ENCODE measurements around the gene EDC4.

The EDC4 gene

DNA sequence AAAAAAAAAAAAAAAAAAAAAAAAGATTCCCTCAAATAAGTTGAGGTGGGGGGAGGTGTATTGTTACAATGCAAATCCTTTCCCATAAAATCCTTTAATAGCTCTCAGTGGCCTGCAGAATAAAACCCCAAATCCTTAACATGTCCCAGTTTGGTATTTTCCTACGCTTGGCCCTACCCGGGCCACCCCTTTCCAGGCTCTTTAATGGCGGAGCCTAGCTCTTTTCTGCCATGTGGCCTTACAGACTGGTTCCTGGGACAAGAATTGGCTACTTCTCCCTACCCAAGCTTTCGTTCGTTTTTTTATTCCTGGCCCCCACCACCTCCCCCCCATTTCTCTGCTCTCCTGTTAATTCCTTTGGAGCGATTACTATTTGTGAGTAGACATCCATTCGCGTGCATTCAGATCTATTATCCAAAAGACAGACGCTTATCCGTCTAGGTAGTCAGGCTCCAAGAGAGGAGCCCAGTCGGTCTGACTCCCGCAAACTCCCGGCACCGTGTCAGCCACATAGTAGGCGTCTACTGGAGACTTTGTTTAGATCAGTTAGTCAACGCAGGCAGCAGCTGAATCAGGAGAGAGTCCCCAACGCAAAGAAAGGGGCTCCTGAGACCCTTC, 31.5 kb upstream of the EDC4 start (continued):
- TF ChIP-seq, protein P1, sequence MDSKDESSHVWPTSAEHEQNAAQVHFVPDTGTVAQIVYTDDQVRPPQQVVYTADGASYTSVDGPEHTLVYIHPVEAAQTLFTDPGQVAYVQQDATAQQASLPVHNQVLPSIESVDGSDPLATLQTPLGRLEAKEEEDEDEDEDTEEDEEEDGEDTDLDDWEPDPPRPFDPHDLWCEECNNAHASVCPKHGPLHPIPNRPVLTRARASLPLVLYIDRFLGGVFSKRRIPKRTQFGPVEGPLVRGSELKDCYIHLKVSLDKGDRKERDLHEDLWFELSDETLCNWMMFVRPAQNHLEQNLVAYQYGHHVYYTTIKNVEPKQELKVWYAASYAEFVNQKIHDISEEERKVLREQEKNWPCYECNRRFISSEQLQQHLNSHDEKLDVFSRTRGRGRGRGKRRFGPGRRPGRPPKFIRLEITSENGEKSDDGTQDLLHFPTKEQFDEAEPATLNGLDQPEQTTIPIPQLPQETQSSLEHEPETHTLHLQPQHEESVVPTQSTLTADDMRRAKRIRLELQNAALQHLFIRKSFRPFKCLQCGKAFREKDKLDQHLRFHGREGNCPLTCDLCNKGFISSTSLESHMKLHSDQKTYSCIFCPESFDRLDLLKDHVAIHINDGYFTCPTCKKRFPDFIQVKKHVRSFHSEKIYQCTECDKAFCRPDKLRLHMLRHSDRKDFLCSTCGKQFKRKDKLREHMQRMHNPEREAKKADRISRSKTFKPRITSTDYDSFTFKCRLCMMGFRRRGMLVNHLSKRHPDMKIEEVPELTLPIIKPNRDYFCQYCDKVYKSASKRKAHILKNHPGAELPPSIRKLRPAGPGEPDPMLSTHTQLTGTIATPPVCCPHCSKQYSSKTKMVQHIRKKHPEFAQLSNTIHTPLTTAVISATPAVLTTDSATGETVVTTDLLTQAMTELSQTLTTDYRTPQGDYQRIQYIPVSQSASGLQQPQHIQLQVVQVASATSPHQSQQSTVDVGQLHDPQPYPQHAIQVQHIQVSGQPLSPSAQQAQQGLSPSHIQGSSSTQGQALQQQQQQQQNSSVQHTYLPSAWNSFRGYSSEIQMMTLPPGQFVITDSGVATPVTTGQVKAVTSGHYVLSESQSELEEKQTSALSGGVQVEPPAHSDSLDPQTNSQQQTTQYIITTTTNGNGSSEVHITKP (tag by site-specific recombination; IDR thresholded peaks at IDR 0.05): peak; percentile 73
- no peak for TF ChIP-seq ZNF302 (tag by site-specific recombination; IDR thresholded peaks at IDR 0.05; ENCODE audit: low read depth)
- no peak for TF ChIP-seq ZNF416 (tag by site-specific recombination; IDR thresholded peaks at IDR 0.05)
- no peak for TF ChIP-seq ZNF580 (tag by site-specific recombination; IDR thresholded peaks at IDR 0.05)
- TF ChIP-seq SP2 (tag by site-specific recombination; IDR thresholded peaks at IDR 0.05): no peak
- no peak for TF ChIP-seq ZNF830 (tag by site-specific recombination; IDR thresholded peaks at IDR 0.05; ENCODE audit: low read depth)
- TF ChIP-seq SP7 (tag by site-specific recombination; IDR thresholded peaks at IDR 0.05): no peak
- TF ChIP-seq KLF9 (tag by site-specific recombination; IDR thresholded peaks at IDR 0.05; ENCODE audit: low read depth): no peak
- TF ChIP-seq ZNF175 (tag by site-specific recombination; IDR thresholded peaks at IDR 0.05): no peak
- TF ChIP-seq, protein P2, sequence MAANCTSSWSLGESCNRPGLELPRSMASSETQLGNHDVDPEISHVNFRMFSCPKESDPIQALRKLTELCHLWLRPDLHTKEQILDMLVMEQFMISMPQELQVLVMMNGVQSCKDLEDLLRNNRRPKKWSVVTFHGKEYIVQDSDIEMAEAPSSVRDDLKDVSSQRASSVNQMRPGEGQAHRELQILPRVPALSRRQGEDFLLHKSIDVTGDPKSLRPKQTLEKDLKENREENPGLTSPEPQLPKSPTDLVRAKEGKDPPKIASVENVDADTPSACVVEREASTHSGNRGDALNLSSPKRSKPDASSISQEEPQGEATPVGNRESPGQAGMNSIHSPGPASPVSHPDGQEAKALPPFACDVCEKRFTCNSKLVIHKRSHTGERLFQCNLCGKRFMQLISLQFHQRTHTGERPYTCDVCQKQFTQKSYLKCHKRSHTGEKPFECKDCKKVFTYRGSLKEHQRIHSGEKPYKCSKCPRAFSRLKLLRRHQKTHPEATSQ (tag by site-specific recombination; IDR thresholded peaks at IDR 0.05): 0 out of 2 replicates have a peak, but pooled peaks have one; percentile 8
- 0 out of 2 replicates have a peak, but pooled peaks have one; percentile 61 for TF ChIP-seq ZNF777 (tag by site-specific recombination; IDR thresholded peaks at IDR 0.05; ENCODE audit: borderline replicate concordance)

- ChIA-PET POLR2A (interaction anchor here (1.2 kb wide), 1 partner anchor 36 kb away, joined by 4 read pairs; the partner anchor contains the start of genes RANBP10 and TSNAXIP1), CTCF (interaction anchor here (0.9 to 1.4 kb wide), 2 partner anchors 12 to 41 kb away, joined by 3 to 4 read pairs; no protein-coding TSS in a partner anchor)
- peak within 1 kb of the TSS; percentile 92 for H3K4me3 ChIP-seq (ENCODE audit: low read depth, low read length)
- H3K9me3 ChIP-seq (ENCODE audit: control insufficient read depth, insufficient read depth, low read depth, low read length): no peaks in the 10 kb centered on the region
- H3K4me1 ChIP-seq (ENCODE audit: control insufficient read depth, insufficient read depth, low read length): peaks cover 16% of the 10 kb centered on the region
- H3K27ac ChIP-seq (ENCODE audit: extremely low read depth, low read depth, low read length): peak within 1 kb of the TSS; percentile 99
- H3K36me3 ChIP-seq (ENCODE audit: control insufficient read depth in 2 of 2, insufficient read depth in 1 of 2, low read length in 2 of 2): peaks cover 0 to 13% of the 10 kb centered on the region in 2 experiments; a peak in 1 of 3 replicates
- TF ChIP-seq ZBTB20 (tag by site-specific recombination; IDR thresholded peaks at IDR 0.05) (peak; percentile 83), ZNF600 (tag by site-specific recombination; IDR thresholded peaks at IDR 0.05) (peak; percentile 92), ELK4 (IDR thresholded peaks at IDR 0.05; ENCODE audit: borderline replicate concordance, low read depth, low read length) (peak; percentile 49; the same call in 1 of the 2 replicates), YY2 (tag by site-specific recombination; IDR thresholded peaks at IDR 0.05) (peak; percentile 57; the same call in 1 of the 2 replicates), ZNF335 (tag by site-specific recombination; conservative IDR thresholded peaks at IDR 0.05) (peak; percentile 99), SP2 (tag by site-specific recombination; IDR thresholded peaks at IDR 0.05) (peak; percentile 85), ZBTB10 (tag by site-specific recombination; IDR thresholded peaks at IDR 0.05) (no peak), SP3 (tag by site-specific recombination; IDR thresholded peaks at IDR 0.05) (peak; percentile 96), SP7 (tag by site-specific recombination; IDR thresholded peaks at IDR 0.05) (peak; percentile 33; the same call in 1 of the 2 replicates), KLF9 (tag by site-specific recombination; IDR thresholded peaks at IDR 0.05; ENCODE audit: low read depth) (peak; percentile 95), ZNF785 (tag by site-specific recombination; IDR thresholded peaks at IDR 0.05) (no peak)
- TF ChIP-seq, protein P2 (tag by site-specific recombination; IDR thresholded peaks at IDR 0.05): no peak
- TF ChIP-seq, protein P3, sequence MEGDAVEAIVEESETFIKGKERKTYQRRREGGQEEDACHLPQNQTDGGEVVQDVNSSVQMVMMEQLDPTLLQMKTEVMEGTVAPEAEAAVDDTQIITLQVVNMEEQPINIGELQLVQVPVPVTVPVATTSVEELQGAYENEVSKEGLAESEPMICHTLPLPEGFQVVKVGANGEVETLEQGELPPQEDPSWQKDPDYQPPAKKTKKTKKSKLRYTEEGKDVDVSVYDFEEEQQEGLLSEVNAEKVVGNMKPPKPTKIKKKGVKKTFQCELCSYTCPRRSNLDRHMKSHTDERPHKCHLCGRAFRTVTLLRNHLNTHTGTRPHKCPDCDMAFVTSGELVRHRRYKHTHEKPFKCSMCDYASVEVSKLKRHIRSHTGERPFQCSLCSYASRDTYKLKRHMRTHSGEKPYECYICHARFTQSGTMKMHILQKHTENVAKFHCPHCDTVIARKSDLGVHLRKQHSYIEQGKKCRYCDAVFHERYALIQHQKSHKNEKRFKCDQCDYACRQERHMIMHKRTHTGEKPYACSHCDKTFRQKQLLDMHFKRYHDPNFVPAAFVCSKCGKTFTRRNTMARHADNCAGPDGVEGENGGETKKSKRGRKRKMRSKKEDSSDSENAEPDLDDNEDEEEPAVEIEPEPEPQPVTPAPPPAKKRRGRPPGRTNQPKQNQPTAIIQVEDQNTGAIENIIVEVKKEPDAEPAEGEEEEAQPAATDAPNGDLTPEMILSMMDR (tag by site-specific recombination; IDR thresholded peaks at IDR 0.05): peak; percentile 96
Observed at GRCh38 chr16:67841816-67842508, 30.9 kb upstream of the EDC4 start, which contains the start of gene THAP11. Gene THAP11, plus strand, starts transcription at chr16:67842320. Its CDS starts 235 bp downstream, at chr16:67842555.
